ENCODE measurements around the gene PAF1.

PAF1 gene

DNA sequence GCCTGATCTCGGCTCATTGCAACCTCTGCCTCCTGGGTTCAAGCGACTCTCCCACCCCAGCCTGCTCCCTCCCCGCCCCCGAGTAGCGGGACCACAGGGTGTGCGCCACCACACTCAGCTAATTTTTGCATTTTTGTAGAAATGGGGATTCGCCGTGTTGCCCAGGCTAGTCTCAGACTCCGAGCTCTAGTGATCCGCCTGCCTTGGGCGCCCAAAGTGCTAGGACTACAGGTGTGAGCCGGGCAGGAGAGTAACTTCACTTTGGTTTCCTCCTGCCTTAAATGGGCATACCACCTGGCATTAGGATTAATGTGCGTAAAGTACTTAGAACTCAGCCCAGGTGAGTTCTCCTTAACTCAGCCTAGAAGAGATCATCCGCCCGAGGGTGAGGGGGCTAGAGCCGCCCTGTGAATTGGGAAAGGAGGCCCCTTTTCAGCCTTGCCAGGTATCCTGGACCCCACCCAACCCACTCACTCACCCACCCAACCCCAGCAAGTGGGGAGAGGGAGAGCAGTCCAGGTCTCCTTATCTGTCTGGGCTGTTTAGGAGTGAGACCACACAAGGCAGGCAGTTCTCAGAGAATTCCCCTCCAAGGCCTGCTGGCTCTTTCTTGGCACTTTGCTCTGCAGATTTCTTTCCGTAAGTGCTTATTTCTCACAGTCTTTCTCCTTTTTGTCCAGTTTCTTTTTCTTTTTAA lies 14.5 kb upstream of the PAF1 start:
- DNase-seq, result no peak

DNA sequence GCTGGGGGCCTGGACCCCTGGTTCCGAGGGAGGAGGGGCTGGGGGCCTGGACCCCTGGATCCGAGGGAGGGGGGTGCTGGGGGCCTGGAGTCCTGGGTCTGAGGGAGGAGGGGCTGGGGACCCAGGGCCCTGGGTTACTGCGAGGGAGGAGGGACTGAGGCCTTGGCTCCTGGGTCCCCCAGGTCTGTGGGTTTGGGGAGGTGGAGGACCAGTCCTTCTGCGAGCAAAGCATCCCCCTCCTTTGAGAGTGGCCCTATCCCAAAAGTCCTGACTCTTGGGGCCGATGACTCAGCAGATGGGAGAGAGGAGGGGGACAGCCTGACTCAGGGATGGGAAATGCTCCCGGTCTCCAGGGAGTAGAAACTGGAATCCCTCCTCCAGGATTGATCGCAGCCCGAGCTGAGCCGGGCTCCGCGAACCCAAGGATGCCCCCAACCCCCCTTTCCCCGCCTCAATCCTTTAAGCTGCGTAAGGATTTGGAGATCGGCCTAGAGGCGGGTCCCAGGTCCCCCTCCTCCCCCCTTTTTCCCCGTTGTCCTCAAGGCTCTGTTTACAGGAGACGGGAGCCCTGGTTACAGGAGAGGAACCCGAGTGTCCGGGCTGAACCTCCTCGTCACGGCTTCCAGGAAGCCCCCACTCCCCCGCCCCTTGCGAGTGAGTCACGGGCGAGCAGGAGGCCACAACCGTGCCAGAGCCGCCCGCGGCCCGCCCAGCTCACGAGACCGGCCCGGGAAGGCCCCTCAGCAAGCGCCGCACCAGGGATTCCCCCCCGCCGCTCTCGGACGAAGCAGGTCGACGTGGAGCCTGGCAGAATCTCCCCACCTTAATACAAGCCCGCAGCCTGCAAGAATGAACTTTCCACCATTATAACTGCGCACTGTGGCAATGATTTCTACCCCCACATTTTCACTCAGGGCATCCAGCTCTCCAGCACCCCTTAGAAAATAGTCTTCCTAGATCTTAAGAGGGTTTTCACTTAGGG lies 12.7 kb upstream of the PAF1 start:
- no peak for DNase-seq

DNA sequence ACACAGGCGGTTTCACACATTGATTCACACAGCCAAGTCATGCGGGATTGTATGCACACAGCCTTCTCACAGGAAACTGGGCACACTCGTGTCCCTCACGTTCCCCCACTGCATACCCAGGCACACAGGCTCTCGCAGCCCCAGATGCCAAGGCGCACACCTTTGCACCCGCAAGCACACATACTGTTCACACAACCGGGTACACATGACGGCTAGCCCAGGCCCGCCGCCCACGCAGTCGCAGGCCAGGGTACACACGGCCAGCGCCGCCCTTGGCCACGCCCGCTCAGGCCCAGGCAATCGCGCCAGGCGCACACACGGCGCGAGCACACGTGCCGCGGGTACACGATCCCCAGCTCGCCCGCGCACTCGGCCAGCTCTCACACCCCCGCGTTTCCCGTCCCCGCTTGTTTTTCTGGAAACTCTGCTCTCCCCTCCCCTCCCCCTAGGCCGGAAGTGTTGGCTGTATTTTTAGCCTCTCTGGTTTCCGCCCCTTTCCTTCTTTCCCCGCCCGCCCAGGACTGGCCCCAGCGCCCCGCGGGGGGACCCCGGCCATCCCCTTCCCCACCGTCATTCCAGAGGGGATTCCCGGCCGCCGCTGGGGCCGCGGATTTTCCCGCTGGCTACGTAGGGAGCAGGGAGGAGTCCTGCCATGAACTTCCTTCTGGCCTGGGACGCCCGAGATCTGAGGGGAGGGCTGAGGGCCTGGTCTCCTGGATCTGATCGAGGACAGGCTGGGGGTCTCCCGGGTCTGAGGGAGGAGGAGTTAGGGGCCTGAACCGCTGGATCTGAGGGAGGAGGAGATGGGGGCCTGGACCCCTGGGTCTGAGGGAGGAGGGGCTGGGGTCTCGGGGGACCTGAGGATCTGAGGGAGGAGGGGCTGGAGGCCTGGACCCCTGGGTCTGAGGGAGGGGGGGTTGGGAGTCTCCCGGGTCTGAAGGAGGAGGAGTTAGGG lies 11.7 kb upstream of the PAF1 start:
- peak; percentile 72 to 75 for DNase-seq

DNA sequence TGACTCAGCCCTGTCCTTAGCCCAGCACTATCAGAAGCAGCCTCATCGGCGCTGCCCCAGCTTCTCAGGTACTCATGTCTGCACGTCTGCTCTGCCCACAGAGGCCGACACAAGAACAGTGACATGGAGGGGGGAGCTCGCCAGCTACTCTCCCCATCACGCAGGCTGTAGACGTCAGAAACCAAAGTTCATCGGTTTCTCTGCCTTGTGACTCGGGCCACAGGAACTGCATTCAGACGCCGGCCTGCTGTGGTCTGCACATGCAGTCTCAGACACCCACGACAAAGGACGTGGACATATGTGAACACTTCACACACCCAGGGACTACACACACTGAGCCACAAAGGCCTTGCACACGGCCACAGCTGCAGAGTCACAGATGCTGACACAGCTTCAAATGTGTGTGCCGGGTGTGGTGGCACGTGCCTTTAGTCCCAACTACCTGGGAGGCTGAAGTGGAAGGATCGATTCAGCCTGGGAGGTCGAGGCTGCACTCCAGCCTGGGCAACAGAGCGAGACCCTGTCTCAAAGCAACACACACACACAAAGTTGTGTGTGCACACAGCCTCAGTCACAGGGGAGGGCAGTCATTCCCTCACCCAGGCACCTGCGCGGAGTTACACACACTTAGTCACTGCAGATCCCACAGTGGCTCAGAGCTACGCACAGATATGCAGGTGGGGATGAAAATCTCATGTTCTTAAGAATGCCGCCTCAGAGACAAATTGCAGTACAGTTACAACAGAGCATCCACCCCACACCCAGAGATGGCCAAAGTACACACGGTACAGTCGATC lies 10.8 kb upstream of the PAF1 start:
- no peak for DNase-seq

DNA sequence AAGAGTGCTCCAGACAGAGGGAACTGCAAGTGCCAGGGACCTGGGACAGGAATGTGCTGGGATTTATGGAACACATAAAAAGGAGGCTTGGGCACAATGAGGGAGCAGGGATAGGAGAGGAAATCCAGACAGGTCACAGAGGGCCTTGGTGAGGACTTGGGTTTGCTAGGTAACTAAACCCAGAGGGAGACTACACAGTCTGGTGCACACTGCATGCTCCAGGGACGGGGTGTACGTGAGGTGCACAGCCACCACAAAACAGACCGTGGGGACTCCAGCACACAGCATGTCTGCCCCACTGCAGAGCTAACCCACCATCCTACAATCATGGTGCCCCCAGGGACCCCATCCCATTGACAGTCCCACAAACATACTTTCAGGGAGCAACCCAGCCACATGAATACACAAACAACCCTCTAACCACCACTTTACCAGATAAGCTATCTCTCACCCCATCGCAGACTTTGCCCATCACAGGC lies 10.2 kb upstream of the PAF1 start:
- DNase-seq, result no peak

DNA sequence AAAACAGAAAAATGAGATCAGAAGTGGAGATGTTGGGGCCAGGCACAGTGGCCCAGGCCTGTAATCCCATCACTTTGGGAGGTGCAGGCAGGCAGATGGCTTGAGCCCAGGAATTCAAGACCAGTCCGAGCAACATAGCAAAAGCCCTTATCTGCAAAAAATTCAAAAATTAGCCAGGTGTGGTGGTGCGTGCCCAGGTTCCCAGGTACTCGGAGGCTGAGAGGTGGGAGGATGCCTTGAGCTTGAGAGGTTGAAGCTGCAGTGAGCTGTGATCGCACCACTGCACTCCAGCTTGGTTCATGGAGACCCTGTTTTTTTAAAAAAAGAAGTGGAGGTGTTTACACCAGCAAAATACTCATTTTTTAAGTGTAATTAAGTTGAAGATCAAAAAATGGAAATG lies 9.2 kb upstream of the PAF1 start:
- no peak for DNase-seq

DNA sequence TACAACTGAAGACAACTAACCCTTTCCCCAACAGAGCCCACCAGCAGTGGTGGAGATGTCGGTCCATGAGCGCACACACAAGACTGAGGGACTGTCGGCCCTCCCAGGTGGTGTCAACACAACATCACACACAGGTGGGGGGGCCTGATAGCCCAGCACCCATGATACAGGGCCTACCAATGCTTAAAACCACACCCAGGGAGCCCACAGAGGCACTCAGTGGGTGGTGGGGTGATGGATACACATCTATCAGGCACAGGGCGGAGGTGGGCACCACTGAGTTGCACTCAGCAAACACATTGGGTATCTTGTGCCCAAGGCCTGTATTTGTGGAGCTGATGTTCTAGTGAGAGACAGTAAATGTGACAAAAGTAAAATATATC lies 8.8 kb upstream of the PAF1 start:
- DNase-seq, result no peak

DNA sequence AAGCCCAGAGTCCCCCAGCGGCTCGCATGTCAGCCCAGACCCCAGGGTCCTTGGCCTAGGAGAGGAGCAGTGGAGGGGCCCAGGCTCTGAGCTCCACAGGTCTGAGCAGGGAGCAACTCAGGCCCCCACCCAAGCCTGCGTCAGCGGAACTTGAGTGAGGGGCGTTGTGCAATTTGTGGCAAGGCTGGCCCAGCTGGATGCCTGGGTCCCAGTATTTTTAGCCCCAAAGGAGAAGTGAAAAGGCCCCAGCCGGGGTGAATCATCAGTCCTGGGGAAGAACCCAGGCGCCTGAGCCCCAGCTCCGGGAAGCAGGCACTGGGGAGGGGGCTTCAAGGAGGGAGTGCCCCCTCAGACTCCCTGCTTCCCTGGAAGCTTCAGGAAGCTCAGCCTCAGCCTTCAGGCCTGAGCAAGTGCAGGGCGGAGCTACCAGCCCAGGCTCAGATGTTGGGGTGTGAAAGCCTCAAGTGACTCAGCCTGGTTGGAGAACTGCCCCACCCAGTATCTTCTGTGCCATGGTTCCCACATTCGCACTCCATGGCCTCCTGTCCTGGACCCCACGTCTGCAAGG lies 7.5 kb upstream of the PAF1 start:
- no peak for DNase-seq

DNA sequence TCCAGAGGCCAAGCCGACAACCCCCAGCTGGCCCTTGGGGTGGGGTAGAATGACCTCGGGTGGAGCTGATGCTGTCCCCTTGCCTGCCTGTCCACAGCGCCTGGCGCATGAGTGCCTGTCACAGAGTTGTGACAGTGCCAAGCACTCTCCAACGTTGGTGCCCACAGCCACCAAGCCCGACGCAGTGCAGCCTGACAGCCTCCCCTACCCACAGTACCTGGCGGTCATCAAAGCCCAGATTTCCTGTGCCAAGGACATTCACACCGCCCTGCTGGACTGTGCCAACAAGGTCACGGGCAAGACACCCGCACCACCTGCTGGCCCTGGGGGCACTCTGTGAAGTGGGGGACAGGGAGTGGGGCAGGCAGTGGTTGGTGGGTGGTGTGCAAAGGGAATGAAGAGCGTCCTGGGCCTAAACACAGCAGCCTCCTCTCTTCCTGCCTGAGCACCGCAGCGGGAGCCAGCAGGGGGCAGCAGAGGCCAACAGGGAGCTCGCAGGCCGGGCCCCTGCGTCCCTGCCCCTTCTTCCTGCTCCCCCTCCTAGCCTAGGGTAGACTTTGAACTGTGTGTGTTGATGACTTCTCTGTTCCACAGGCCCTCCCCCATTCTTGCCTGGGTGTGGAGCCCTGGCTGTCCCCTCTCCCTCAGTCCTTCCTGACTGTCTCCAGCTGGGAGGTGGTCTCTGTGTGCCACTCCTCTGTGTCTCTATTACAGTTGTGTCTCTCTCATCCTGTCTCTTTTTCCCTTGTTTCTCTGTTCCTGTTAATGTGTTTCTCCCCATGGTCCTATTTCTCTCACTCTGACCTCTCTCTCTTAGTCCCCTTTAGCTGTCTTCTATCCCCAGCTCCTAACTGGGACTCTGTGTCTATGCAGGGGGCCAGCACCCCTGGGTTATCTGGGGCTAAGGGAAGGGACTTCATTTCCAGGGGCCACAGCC lies 6.7 kb upstream of the PAF1 start:
- DNase-seq, result peak; percentile 51 to 65

DNA sequence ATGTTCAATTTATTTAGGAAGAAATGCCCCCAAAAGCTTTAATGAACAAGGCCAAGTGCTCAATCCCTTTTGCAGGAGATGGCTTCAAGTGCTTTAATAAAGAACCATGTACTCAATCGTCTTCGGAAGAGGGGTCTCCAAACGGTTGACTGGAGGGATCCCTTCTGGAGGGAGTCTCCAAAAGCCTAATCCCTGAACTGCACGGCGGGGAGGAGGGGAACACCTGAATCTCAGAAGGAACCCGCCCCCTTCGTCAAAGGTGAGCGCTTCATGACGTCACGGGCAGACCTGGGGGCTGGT lies 505 bp downstream of the PAF1 start:
- no peak for DNase-seq

DNA sequence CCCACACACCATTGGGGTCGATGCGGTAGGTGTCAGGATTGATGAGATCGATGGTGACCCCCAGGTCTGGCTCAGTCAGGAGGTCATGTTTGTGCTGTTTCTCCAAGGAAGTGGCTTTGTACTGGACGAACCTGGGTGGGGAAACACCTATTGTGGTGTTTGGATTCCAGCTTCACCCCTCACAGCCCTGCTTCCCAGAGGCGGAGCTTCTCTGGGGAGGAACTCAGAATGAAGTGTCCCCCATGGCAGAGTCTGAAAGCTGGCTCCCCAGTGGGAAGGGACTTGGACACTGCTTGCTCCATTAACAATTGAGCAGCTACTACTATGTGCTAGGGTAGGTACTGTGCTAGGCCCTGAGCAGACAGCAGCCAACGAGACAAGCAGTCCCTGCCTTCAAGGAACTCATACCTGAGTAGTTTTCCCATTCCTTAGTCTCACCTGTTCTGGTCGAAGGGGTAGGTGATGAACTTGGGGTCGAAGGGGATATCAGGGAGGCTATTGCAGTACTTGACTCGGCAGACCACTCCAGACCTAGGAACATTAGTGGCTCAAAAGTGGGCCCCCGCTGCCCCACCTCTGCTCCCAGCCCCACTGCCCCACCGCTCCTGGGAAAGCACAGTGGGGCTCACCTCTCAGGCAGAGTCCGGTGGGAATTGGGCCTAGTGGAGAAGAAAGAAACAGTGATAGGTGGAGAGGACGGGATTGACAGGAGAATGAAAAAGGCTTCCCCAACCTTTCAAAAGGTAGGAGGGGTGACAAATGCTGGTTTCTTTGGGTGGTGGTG lies 1.1 kb downstream of the PAF1 start:
- no peak for DNase-seq

DNA sequence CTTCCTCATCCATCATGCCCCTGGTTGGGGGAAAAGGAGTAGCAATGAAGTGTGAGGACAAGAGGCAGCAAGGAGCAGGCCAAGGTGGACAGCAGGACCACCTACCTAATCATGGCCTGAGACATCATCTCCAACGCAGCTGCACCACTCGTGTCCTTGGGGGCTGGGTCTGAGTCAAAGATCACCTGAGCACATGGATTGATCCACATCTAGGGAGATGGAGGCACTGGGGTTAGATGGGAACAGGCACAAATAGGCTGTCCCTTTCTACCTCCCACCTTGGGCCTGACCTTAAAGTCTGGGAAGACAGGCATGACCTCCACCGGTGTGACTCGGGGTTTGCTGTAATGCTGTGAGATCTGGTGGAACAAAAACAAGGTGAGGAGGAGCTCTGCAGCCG lies 2.2 kb downstream of the PAF1 start:
- no peak for DNase-seq

DNA sequence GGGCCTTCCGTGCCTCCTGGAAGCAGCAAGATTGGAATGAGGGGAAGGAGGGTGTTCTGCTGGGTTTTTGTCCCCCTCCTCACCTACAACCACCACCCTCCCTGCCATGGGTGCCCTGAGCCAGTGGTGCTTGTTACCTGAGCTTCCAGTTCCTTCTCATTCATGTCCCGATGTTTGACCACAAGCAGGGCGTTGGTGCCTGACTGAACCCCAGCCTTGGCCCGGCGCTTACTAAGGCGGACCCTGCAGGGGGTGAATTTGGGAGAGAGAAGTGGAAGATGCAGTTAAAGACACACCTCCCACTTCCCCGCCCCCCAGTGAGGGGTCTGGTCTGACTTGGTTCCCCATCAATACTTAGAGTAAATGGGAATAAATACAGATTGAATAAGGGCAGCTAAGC lies 4.3 kb downstream of the PAF1 start:
- no peak for DNase-seq

DNA sequence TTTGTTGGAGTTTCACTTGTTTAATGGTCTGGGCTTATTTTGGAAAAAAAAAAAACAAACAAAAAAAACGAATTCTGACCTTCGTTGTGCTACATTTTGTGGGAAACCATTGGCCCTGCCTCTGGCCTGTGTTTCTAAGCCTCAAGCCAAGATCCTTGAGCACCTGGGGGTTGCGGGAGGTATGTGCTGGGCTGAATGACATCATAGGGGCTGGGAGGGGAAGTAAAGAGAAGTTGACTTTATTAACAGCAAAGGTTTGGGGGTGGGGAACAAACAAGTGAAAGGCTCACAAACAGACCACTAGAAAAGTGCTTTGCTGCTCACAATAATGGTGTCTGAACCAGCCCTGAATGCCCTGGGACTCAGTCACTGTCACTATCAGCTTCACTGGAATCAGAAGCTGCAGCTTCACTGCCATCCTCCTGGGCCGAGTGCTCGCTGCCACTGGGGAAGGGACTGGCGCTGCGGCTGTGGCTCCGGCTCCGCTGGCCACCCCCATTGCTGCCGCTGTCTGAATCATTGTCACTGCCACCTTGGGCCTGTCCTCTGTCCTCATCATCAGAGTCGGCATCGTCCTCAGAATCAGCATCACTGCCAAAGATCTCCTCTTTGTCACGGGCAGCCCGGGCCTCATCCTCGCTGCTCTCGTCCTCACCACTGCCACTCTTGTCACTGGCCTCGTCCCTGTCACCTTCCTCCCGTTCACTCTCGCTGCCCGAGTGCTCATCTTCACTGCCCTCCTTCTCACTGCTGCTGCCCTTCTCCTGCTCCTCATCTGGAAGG lies 5.1 kb downstream of the PAF1 start:
- no peak for DNase-seq

DNA sequence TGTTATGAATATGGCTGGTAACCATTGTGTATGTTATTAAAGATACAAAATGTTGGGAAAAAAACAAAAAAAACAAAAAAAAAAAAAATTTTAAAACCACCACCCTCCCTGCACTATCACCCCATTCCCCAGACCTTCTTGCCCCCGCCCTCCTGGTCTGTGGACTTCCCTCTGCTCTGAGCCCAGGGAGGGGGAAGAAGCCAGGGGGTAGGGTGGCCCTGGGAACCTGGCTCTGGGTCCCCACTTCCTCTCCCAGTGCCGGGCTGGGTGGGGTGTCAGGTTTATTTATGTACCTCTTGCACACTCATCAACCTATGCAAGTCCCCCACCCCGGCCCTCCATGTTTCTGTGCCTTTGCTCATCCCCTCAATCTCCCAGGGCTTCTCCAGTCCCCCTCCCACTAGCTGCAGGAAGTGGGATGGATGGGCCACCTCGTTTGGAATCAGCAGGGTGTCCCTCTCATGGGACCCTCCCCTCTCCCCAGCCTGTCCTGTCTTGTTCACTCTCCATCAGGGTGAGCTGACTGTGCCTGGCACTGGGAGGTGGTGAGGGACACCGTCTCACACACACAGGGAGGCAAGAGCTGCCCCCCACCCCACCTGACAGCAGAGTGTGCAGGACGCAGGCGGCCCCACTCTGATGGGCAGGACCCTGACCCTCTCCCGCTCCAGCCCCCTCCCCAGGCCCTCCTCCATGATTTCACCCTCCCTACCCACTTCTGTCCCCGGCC lies 5.9 kb downstream of the PAF1 start:
- DNase-seq, result no peak

DNA sequence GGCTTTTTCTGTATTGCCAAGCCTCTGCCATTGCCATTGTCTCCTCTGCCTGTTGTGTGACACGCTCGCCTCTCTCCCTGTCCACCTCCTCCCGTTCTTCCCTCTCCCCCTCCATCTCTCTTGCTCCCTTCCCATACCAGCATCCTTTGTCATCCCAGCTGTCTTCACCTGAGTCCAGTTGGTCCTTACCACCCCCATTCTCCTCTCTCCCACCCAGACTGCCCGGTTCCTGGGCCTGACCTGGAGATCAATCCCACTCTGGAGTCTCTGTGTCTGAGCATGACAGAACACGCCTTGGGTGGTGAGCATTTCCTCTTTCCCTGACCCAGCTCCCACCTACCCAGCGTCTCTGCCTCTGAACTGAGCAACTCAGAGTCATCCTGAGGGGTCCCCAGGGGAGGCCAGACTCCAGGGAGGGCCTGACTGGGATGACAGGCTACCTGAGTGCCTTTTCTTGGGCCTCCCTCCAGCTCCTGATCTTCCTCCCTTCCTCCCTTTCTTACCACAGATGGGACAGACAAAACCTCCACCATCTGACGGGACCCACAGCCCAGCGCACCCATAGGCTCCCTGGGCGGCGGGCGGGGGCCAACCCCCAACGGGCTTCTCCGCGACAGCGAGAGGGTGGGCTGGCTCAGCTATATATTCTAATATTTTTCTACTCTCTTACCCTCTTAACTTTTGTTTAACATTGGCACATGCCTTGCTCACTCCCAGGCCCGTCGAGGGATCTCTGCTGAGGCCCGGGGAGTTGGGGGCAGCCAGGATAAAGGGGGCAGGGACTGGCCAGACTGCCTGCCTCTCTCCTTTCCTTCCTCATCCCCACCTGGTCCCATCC lies 7.7 kb downstream of the PAF1 start:
- no peak for DNase-seq

DNA sequence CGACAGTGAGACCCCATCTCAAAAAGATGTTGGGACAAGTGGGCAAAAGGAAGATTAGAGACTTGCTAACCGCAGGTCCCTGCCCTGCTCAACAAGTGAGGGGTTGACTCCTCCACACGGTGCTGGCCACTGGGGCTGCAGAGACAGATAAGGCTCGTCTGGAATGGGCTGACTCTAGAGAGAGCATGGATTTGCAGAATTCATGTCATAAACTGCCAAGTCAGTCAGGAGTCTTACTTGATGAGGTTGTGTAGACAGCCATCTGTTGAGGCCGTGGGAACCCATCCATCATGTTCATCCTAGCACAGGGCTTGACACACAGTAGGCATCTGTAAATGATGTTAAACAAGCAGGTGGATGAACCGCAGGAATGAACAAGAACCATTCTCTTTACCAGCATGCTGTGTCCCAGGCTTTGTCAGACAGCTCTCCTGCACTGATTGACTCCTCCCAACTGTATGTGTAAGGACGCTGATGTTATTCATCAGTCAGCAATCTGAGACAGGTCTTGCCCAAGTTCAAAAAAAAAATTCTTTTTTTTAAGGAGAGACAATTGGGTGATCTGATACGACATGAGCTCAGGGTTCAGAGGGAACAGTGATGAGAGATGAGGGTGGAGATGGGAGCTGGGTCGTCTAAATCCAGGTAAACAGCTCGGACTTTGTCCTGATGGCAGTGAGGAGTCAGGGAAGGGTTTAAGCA lies 8.8 kb downstream of the PAF1 start:
- no peak for DNase-seq
